IMR-90 (cell line): Measurements from ENCODE around the gene CLCN6. TPM values are rescaled to one million over a fixed set of nuclear protein-coding genes. Genes with fewer than 3 reads are reported as not detected.

ENCODE experiments used
- ATAC-seq: fragments of 200-7000 bp; cut with Tn5 transposase; 2 replicates; pipeline ENCODE4 v1.9.1; 2020; ENCODE audit warnings: low read depth, mild to moderate bottlenecking, moderate library complexity
- BruUV-seq: library from RNA; stranded (reverse); fragments of 400-500 nt; replicated peaks from 2 replicates; lab custom pipeline; 2021; lab: Mats Ljungman, UMichigan
- CTCF ChIA-PET: fragments of 300-600 bp; formaldehyde crosslinking; extraction: SDS; loops from one replicate; lab custom pipeline; 2021; ENCODE audit warnings: antibody characterized with exemption; lab: Yijun Ruan, JAX
- POLR2A ChIA-PET: fragments of 300-600 bp; sonication (Branson Sonifier 250); formaldehyde crosslinking; loops from one replicate; lab custom pipeline; 2022; ENCODE audit warnings: antibody characterized with exemption; ENCODE audit not compliant: unreplicated experiment; lab: Charles Lee
- DNase-seq: peaks from one replicate; pipeline ENCODE4 v3.0.0; 2013
- H2AFZ ChIP-seq: replicated peaks from 2 replicates; pipeline ENCODE3; 2013; ENCODE audit warnings: low read length, mild to moderate bottlenecking; ENCODE audit not compliant: poor library complexity
- H2AK5ac ChIP-seq: 2 replicates; pipeline ENCODE4 v1.6.1; 2013; ENCODE audit warnings: low read depth, low read length, inconsistent platforms
- H2AK9ac ChIP-seq: replicated peaks from 2 replicates; pipeline ENCODE3; 2013; ENCODE audit warnings: mild to moderate bottlenecking, low read depth, low read length, moderate library complexity; ENCODE audit not compliant: poor library complexity
- H2BK120ac ChIP-seq: 2 replicates; pipeline ENCODE4 v1.6.1; 2013; ENCODE audit warnings: low read depth, low read length, inconsistent platforms
- H2BK15ac ChIP-seq: 3 replicates; pipeline ENCODE4 v1.6.1; 2013; ENCODE audit warnings: low read depth, low read length, inconsistent platforms
- H2BK20ac ChIP-seq: 2 replicates; pipeline ENCODE4 v1.6.1; 2013; ENCODE audit warnings: low read depth, mild to moderate bottlenecking, inconsistent platforms, low read length, moderate library complexity
- H2BK5ac ChIP-seq: 2 replicates; pipeline ENCODE4 v1.6.1; 2013; ENCODE audit warnings: mild to moderate bottlenecking, low read depth, low read length, inconsistent platforms; ENCODE audit not compliant: poor library complexity, severe bottlenecking
- H3K14ac ChIP-seq: replicated peaks from 2 replicates; pipeline ENCODE4 v1.6.1; 2013; ENCODE audit warnings: low read depth, low read length, inconsistent platforms
- H3K18ac ChIP-seq: 2 replicates; pipeline ENCODE4 v1.6.1; 2013; ENCODE audit warnings: low read depth, low read length, control low read depth
- H3K23ac ChIP-seq: 2 replicates; pipeline ENCODE4 v1.6.1; 2013; ENCODE audit warnings: low read depth, low read length, inconsistent platforms
- H3K27ac ChIP-seq: 2 replicates; pipeline ENCODE4 v1.5.1; 2013; ENCODE audit warnings: mild to moderate bottlenecking, control low read depth, low read length; ENCODE audit not compliant: insufficient read depth
- H3K27me3 ChIP-seq: 2 replicates; pipeline ENCODE4 v1.6.1; 2013; ENCODE audit warnings: low read length; ENCODE audit not compliant: control insufficient read depth, insufficient read depth
- H3K36me3 ChIP-seq: 2 replicates; pipeline ENCODE4 v1.6.1; 2013; ENCODE audit warnings: low read length, mixed read lengths; ENCODE audit not compliant: control insufficient read depth, insufficient read depth
- H3K4ac ChIP-seq: 2 replicates; pipeline ENCODE4 v1.6.1; 2013; ENCODE audit warnings: low read depth, low read length, inconsistent platforms
- H3K4me1 ChIP-seq: 2 replicates; pipeline ENCODE4 v1.6.1; 2013; ENCODE audit warnings: low read length, mixed read lengths; ENCODE audit not compliant: control insufficient read depth, insufficient read depth
- H3K4me2 ChIP-seq: 2 replicates; pipeline ENCODE4 v1.6.1; 2013; ENCODE audit warnings: low read depth, mild to moderate bottlenecking, control low read depth, low read length, moderate library complexity
- H3K4me3 ChIP-seq: 2 replicates; pipeline ENCODE4 v1.5.1; 2013; ENCODE audit warnings: low read depth, mild to moderate bottlenecking, control low read depth, low read length, moderate library complexity; ENCODE audit not compliant: insufficient read depth
- H3K56ac ChIP-seq: 2 replicates; pipeline ENCODE4 v1.6.1; 2013; ENCODE audit warnings: low read length, inconsistent platforms; ENCODE audit not compliant: insufficient read depth; ENCODE audit errors: extremely low read depth
- H3K79me1 ChIP-seq, 2 experiments: 2 replicates each; pipeline ENCODE4 v1.6.1; 2013; ENCODE audit warnings: low read length in 2 of 2, inconsistent platforms in 1 of 2, low read depth in 1 of 2
- H3K9ac ChIP-seq: 2 replicates; pipeline ENCODE4 v1.6.1; 2013; ENCODE audit warnings: low read depth, low read length, control low read depth
- H3K9me1 ChIP-seq: 2 replicates; pipeline ENCODE4 v1.6.1; 2013; ENCODE audit warnings: low read length, inconsistent platforms; ENCODE audit not compliant: insufficient read depth
- H3K9me3 ChIP-seq: 2 replicates; pipeline ENCODE4 v1.6.1; 2013; ENCODE audit warnings: low read length; ENCODE audit not compliant: control insufficient read depth, insufficient read depth
- H4K20me1 ChIP-seq: 2 replicates; pipeline ENCODE4 v1.6.1; 2013; ENCODE audit warnings: low read length, inconsistent platforms; ENCODE audit not compliant: insufficient read depth
- H4K5ac ChIP-seq: 2 replicates; pipeline ENCODE4 v1.6.1; 2013; ENCODE audit warnings: mild to moderate bottlenecking, low read depth, low read length, control low read depth
- H4K8ac ChIP-seq, 2 experiments: 2 replicates each; pipeline ENCODE4 v1.6.1; 2013; ENCODE audit warnings: low read depth in 2 of 2, low read length in 2 of 2, control low read depth in 1 of 2, inconsistent platforms in 1 of 2
- H4K91ac ChIP-seq: 2 replicates; pipeline ENCODE4 v1.6.1; 2013; ENCODE audit warnings: low read depth, low read length, inconsistent platforms; ENCODE audit not compliant: insufficient read depth
- BHLHE40 ChIP-seq: fragments of 150-350 bp; IDR thresholded peaks from 2 replicates; pipeline ENCODE4 v1.6.1; 2016; ENCODE audit warnings: mild to moderate bottlenecking, low read depth, low read length
- CHD1 ChIP-seq: IDR thresholded peaks from 2 replicates; pipeline ENCODE4 v1.6.1; 2012; ENCODE audit warnings: low read depth, low read length, improper control_type of control experiment
- ELK1 ChIP-seq: fragments of 150-350 bp; IDR thresholded peaks from 2 replicates; pipeline ENCODE4 v1.6.1; 2016; ENCODE audit warnings: low read depth, mild to moderate bottlenecking, low read length, moderate library complexity, borderline replicate concordance
- MXI1 ChIP-seq: IDR thresholded peaks from 2 replicates; pipeline ENCODE4 v1.6.1; 2012; ENCODE audit warnings: low read depth, mild to moderate bottlenecking, low read length, moderate library complexity, borderline replicate concordance
- POLR2A ChIP-seq: IDR thresholded peaks from 2 replicates; pipeline ENCODE4 v1.6.1; 2012; ENCODE audit warnings: mild to moderate bottlenecking, low read depth, low read length
- RFX5 ChIP-seq: IDR thresholded peaks from 2 replicates; pipeline ENCODE4 v1.8.0; 2012; ENCODE audit warnings: low read depth, mild to moderate bottlenecking, low read length, moderate library complexity
- WGBS, 2 experiments: methylation state at CpG; one replicate each; pipeline versions ENCODE4 v1.1.5 to v1.1.7; 2013; ENCODE audit warnings: missing lambda C conversion rate in 2 of 2; ENCODE audit not compliant: insufficient read length in 1 of 2; ENCODE audit errors: extremely low coverage in 2 of 2; 5-methylcytosine and 5-hydroxymethylcytosine counted together
- dilution Hi-C: fragments of 300-500 bp; cut with HindIII; formaldehyde crosslinking; loops from one replicate; pipeline ENCODE4 v1.14.3; 2018; ENCODE audit warnings: low sequenced_read_pairs; ENCODE audit not compliant: unreplicated experiment
- in situ Hi-C: fragments of 300-500 bp; cut with MboI; formaldehyde crosslinking; loops from 3 replicates; pipeline ENCODE4 v1.14.3; 2019; ENCODE audit warnings: low sequenced_read_pairs, inconsistent platforms, mixed read lengths
- intact Hi-C: fragments of 100-400 bp; cut with micrococcal nuclease; formaldehyde crosslinking; loops from 2 replicates; pipeline ENCODE4 v1.10.0; 2022
- polyA plus RNA-seq, 3 experiments: library from polyadenylated mRNA; depleted of rRNA; stranded (reverse); fragments of >200 nt; gene quantifications; 2 replicates each; pipeline ENCODE4 v1.2.3, GENCODE V29; 2012; ENCODE audit warnings: low replicate concordance in 1 of 3
- total RNA-seq: library from RNA; depleted of rRNA; stranded (reverse); fragments of >200 nt; gene quantifications from 2 replicates; pipeline ENCODE4 v1.2.3, GENCODE V29; 2012

Gene CLCN6
- total and polyA plus RNA-seq, 2 of the 4 experiments (the other 2 are of a cell fraction), result 4.1 to 10.6 TPM

GRCh38 chr1:11759791-11760190, 46.2 kb upstream of the CLCN6 start:
- POLR2A ChIA-PET, result interaction anchor here (0.6 kb wide), 1 partner anchor 16 kb away, joined by 3 read pairs; no protein-coding TSS in a partner anchor
- Histone ChIP-seq H3K4me1 (peaks cover 1% of the 10 kb centered on the region; the same call in 1 of the 2 replicates), H3K4me2 (no peak overlapping the region), H3K4me3 (no peak overlapping the region), H3K9me3 (0 out of 2 replicates have a peak, but pooled peaks cover 2% of the 10 kb centered on the region), H3K4ac (no peak overlapping the region), H3K27ac (no peak overlapping the region), H3K18ac (no peak overlapping the region), H2BK120ac (no peak overlapping the region), H2AK5ac (no peak overlapping the region), H2BK20ac (no peak overlapping the region), H3K79me1 (no peaks in the 10 kb centered on the region), H4K20me1 (no peaks in the 10 kb centered on the region), H2AK9ac (no peak overlapping the region), H4K8ac (no peak overlapping the region), H2BK15ac (no peak overlapping the region), H3K36me3 (no peaks in the 10 kb centered on the region), H3K56ac (no peak overlapping the region), H3K14ac (no peak overlapping the region), H4K5ac (no peak overlapping the region), H3K9ac (no peak overlapping the region), H4K91ac (no peak overlapping the region), H3K23ac (no peak overlapping the region), H3K9me1 (no peaks in the 10 kb centered on the region), H2AFZ (no peak overlapping the region), H3K27me3 (peaks cover 33% of the 10 kb centered on the region), H2BK5ac (no peak overlapping the region)
- DNase-seq (no peak), ATAC-seq (no peak)
- intact Hi-C loops, result no loop called here
- in situ Hi-C loops, result no loop called here
- no CpG with 5 or more reads among the region's 4 CpGs for WGBS, 2 experiments
- no TSS peak for BruUV-seq
- CTCF ChIA-PET, result no interaction called here
- dilution Hi-C loops, result no loop called here
- no peak for TF ChIP-seq MXI1
- no peak for TF ChIP-seq CHD1
- no peak for TF ChIP-seq POLR2A
- no peak for TF ChIP-seq RFX5
- TF ChIP-seq ELK1, result no peak
- no peak for TF ChIP-seq BHLHE40
